H1 (cell line): ENCODE results near the gene SAFB. TPM values are rescaled to one million over a fixed set of nuclear protein-coding genes. Genes with fewer than 3 reads are reported as not detected.

Source experiments
- CTCF ChIA-PET: fragments of 300-600 bp; sonication (Branson Sonifier 250); formaldehyde crosslinking; loops from one replicate; lab custom pipeline; 2021; ENCODE audit not compliant: partially characterized antibody; lab: Charles Lee
- POLR2A ChIA-PET: fragments of 300-600 bp; sonication (Branson Sonifier 250); formaldehyde crosslinking; loops from one replicate; lab custom pipeline; 2021; ENCODE audit warnings: inconsistent platforms; ENCODE audit not compliant: partially characterized antibody; lab: Charles Lee
- DNase-seq, 2 experiments: peaks; one replicate each; pipeline versions ENCODE4 v3.0.0 to v3.0.0-alpha.2; 2010 to 2022; ENCODE audit warnings: low spot score in 2 of 2, low read depth in 1 of 2, mixed read lengths in 1 of 2
- FAIRE-seq: peaks from 2 replicates; lab custom pipeline; 2011; peaks lifted over from hg19 to GRCh38; lab: Jason Lieb, UNC
- H2AFZ ChIP-seq: 2 replicates; pipeline ENCODE4 v1.8.1; 2012; ENCODE audit warnings: low read length, inconsistent platforms
- H2AK5ac ChIP-seq: 2 replicates; pipeline ENCODE4 v1.6.1; 2013; ENCODE audit warnings: low read depth, low read length
- H2BK120ac ChIP-seq: replicated peaks from 2 replicates; pipeline ENCODE3; 2013; ENCODE audit warnings: low read depth, low read length, inconsistent platforms
- H2BK12ac ChIP-seq: 2 replicates; pipeline ENCODE4 v1.6.1; 2013; ENCODE audit warnings: low read depth, low read length
- H2BK15ac ChIP-seq: 2 replicates; pipeline ENCODE4 v1.6.1; 2013; ENCODE audit warnings: low read length
- H2BK20ac ChIP-seq: 2 replicates; pipeline ENCODE4 v1.6.1; 2013; ENCODE audit warnings: low read length
- H2BK5ac ChIP-seq: 2 replicates; pipeline ENCODE4 v1.6.1; 2013; ENCODE audit warnings: low read depth, low read length
- H3K14ac ChIP-seq: 2 replicates; pipeline ENCODE4 v1.6.1; 2013; ENCODE audit warnings: inconsistent platforms; ENCODE audit not compliant: insufficient read length
- H3K18ac ChIP-seq: 2 replicates; pipeline ENCODE4 v1.6.1; 2013; ENCODE audit warnings: low read length; ENCODE audit errors: extremely low read depth
- H3K23ac ChIP-seq: 2 replicates; pipeline ENCODE4 v1.6.1; 2013; ENCODE audit warnings: inconsistent platforms; ENCODE audit not compliant: insufficient read length
- H3K23me2 ChIP-seq: 2 replicates; pipeline ENCODE4 v1.6.1; 2013; ENCODE audit warnings: low read depth, low read length
- H3K27ac ChIP-seq: 2 replicates; pipeline ENCODE4 v1.6.1; 2011; ENCODE audit warnings: low read depth, low read length, inconsistent platforms
- H3K27me3 ChIP-seq, 4 experiments: replicated peaks in 1 of 4; 1 replicate in 1 of 4; 2 replicates in 3 of 4; pipeline versions ENCODE4 v1.6.1 to v1.8.1; 2011 to 2013; ENCODE audit warnings: low read length in 3 of 4, mild to moderate bottlenecking in 3 of 4, inconsistent platforms in 2 of 4, mixed read lengths in 2 of 4, moderate library complexity in 1 of 4; ENCODE audit not compliant: control insufficient read depth in 3 of 4, insufficient read depth in 3 of 4; ENCODE audit errors: extremely low read depth in 1 of 4
- H3K36me3 ChIP-seq, 4 experiments: 2 replicates each; pipeline versions ENCODE4 v1.6.1 to v1.8.1; 2011 to 2013; ENCODE audit warnings: mild to moderate bottlenecking in 4 of 4, low read length in 3 of 4, moderate library complexity in 2 of 4, control low read depth in 1 of 4, inconsistent platforms in 1 of 4; ENCODE audit not compliant: insufficient read depth in 4 of 4, control insufficient read depth in 2 of 4
- H3K4ac ChIP-seq: replicated peaks from 2 replicates; pipeline ENCODE3; 2013; ENCODE audit warnings: low read length, low read depth, mixed read lengths, inconsistent platforms; ENCODE audit not compliant: insufficient read length
- H3K4me1 ChIP-seq, 4 experiments: replicated peaks in 1 of 4; 1 replicate in 1 of 4; 2 replicates in 3 of 4; pipeline versions ENCODE4 v1.6.1 to v1.8.1; 2011 to 2013; ENCODE audit warnings: low read length in 3 of 4, inconsistent platforms in 2 of 4, mixed read lengths in 1 of 4; ENCODE audit not compliant: insufficient read depth in 4 of 4, control insufficient read depth in 3 of 4
- H3K4me2 ChIP-seq, 2 experiments: 2 replicates each; pipeline versions ENCODE4 v1.6.1 to v1.8.1; 2011 to 2013; ENCODE audit warnings: low read depth in 2 of 2, low read length in 2 of 2, control low read depth in 1 of 2, inconsistent platforms in 1 of 2, mild to moderate bottlenecking in 1 of 2; ENCODE audit not compliant: insufficient read depth in 1 of 2
- H3K4me3 ChIP-seq, 4 experiments: fragments of 200-600, 300-600 bp in 1 of 4; sonication (generic), shearing (Covaris generic), sonication (Bioruptor Twin) in 1 of 4; 2 replicates each; pipeline versions ENCODE4 v1.5.1 to v1.8.1; 2011 to 2016; ENCODE audit warnings: low read length in 4 of 4, low read depth in 3 of 4, control low read depth in 2 of 4, inconsistent platforms in 2 of 4, mild to moderate bottlenecking in 2 of 4, mixed read lengths in 1 of 4, moderate library complexity in 1 of 4; ENCODE audit not compliant: insufficient read depth in 2 of 4; ENCODE audit errors: extremely low read depth in 1 of 4
- H3K56ac ChIP-seq: replicated peaks from 2 replicates; pipeline ENCODE3; 2013; ENCODE audit warnings: low read depth, mild to moderate bottlenecking, mixed read lengths, low read length, inconsistent platforms; ENCODE audit not compliant: insufficient read length
- H3K79me1 ChIP-seq: 2 replicates; pipeline ENCODE4 v1.6.1; 2013; ENCODE audit warnings: low read depth, low read length, control low read depth
- H3K79me2 ChIP-seq, 2 experiments: 2 replicates each; pipeline versions ENCODE4 v1.6.1 to v1.8.1; 2012 to 2013; ENCODE audit warnings: low read length in 2 of 2, mild to moderate bottlenecking in 2 of 2, inconsistent platforms in 1 of 2; ENCODE audit not compliant: insufficient read depth in 2 of 2, control insufficient read depth in 1 of 2
- H3K9ac ChIP-seq, 4 experiments: replicated peaks in 1 of 4; 1 replicate in 1 of 4; 2 replicates in 3 of 4; pipeline versions ENCODE4 v1.6.1 to v1.8.1; 2011 to 2013; ENCODE audit warnings: low read depth in 3 of 4, low read length in 3 of 4, control low read depth in 2 of 4, mild to moderate bottlenecking in 2 of 4, moderate library complexity in 2 of 4, inconsistent platforms in 1 of 4; ENCODE audit errors: extremely low read depth in 1 of 4
- H3K9me3 ChIP-seq, 2 experiments: 2 replicates each; pipeline versions ENCODE4 v1.6.1 to v1.8.1; 2012 to 2013; ENCODE audit warnings: mild to moderate bottlenecking in 2 of 2, moderate library complexity in 2 of 2, control low read depth in 1 of 2, inconsistent platforms in 1 of 2, low read depth in 1 of 2, low read length in 1 of 2, mixed read lengths in 1 of 2; ENCODE audit not compliant: insufficient read depth in 2 of 2
- H4K20me1 ChIP-seq, 2 experiments: replicated peaks in 1 of 2; 2 replicates each; pipeline versions ENCODE3 to v1.8.1; 2011 to 2013; ENCODE audit warnings: inconsistent platforms in 2 of 2, low read length in 2 of 2, mild to moderate bottlenecking in 1 of 2; ENCODE audit not compliant: insufficient read depth in 2 of 2, control insufficient read depth in 1 of 2
- H4K5ac ChIP-seq: 2 replicates; pipeline ENCODE4 v1.6.1; 2013; ENCODE audit warnings: low read length, low read depth, mixed read lengths, inconsistent platforms; ENCODE audit not compliant: insufficient read length
- H4K8ac ChIP-seq: 2 replicates; pipeline ENCODE4 v1.8.0; 2013; ENCODE audit warnings: mild to moderate bottlenecking, moderate library complexity, low read length, inconsistent platforms; ENCODE audit not compliant: insufficient read depth; ENCODE audit errors: extremely low read depth
- H4K91ac ChIP-seq: replicated peaks from 2 replicates; pipeline ENCODE3; 2013; ENCODE audit warnings: low read length, mixed read lengths, inconsistent platforms; ENCODE audit not compliant: insufficient read length
- BACH1 ChIP-seq: IDR thresholded peaks from 2 replicates; pipeline ENCODE4 v1.6.1; 2012; ENCODE audit warnings: low read length, improper control_type of control experiment
- BCL11A ChIP-seq, 2 experiments: IDR thresholded peaks; one replicate each; pipeline ENCODE4 v1.6.1; 2011; ENCODE audit warnings: low read depth in 2 of 2, low read length in 2 of 2, mild to moderate bottlenecking in 2 of 2
- CEBPB ChIP-seq: IDR thresholded peaks from 2 replicates; pipeline ENCODE4 v1.6.1; 2012; ENCODE audit warnings: low read depth, low read length
- CHD1 ChIP-seq: IDR thresholded peaks from 2 replicates; pipeline ENCODE4 v1.6.1; 2012; ENCODE audit warnings: low read depth, low read length, improper control_type of control experiment
- CTCF ChIP-seq, 3 experiments: IDR thresholded peaks; 1 replicate in 2 of 3; 2 replicates in 1 of 3; pipeline versions ENCODE4 v1.5.1 to v1.6.1; 2011; ENCODE audit warnings: low read length in 3 of 3, mild to moderate bottlenecking in 3 of 3, inconsistent platforms in 2 of 3, low read depth in 1 of 3, moderate library complexity in 1 of 3; ENCODE audit not compliant: insufficient read depth in 1 of 3; ENCODE audit errors: control extremely low read depth in 1 of 3
- EGR1 ChIP-seq: IDR thresholded peaks from 2 replicates; pipeline ENCODE4 v1.6.1; 2011; ENCODE audit warnings: low read depth, low read length, borderline replicate concordance
- FOSL1 ChIP-seq: IDR thresholded peaks from 2 replicates; pipeline ENCODE4 v1.6.1; 2011; ENCODE audit warnings: mild to moderate bottlenecking, low read depth, low read length, moderate library complexity; ENCODE audit not compliant: insufficient read depth
- GTF2F1 ChIP-seq: IDR thresholded peaks from 2 replicates; pipeline ENCODE4 v1.6.1; 2012; ENCODE audit warnings: low read depth, low read length, improper control_type of control experiment, borderline replicate concordance
- POU5F1 ChIP-seq: IDR thresholded peaks from 2 replicates; pipeline ENCODE4 v1.6.1; 2011; ENCODE audit warnings: low read depth, mild to moderate bottlenecking, low read length, moderate library complexity
- RAD21 ChIP-seq, 2 experiments: IDR thresholded peaks in 1 of 2; conservative IDR thresholded peaks in 1 of 2; 2 replicates each; pipeline ENCODE4 v1.6.1; 2011; ENCODE audit warnings: low read depth in 2 of 2, low read length in 2 of 2, improper control_type of control experiment in 1 of 2, inconsistent platforms in 1 of 2, mild to moderate bottlenecking in 1 of 2, moderate library complexity in 1 of 2
- RBBP5 ChIP-seq: IDR thresholded peaks from 2 replicates; pipeline ENCODE4 v1.7.1; 2012; ENCODE audit warnings: low read depth, mild to moderate bottlenecking, inconsistent platforms, low read length, moderate library complexity, borderline replicate concordance
- SP4 ChIP-seq: IDR thresholded peaks from 2 replicates; pipeline ENCODE4 v1.6.1; 2012; ENCODE audit warnings: low read length, inconsistent platforms
- WGBS, 2 experiments: shearing (Covaris generic) in 1 of 2; methylation state at CpG; one replicate each; pipeline versions ENCODE4 v1.1.6 to v1.1.7; 2013 to 2015; ENCODE audit warnings: low lambda C conversion rate in 2 of 2, mixed read lengths in 2 of 2, inconsistent platforms in 1 of 2, low coverage in 1 of 2, missing lambda C conversion rate in 1 of 2; ENCODE audit not compliant: insufficient replicate concordance in 2 of 2, insufficient coverage in 1 of 2, insufficient read length in 1 of 2; ENCODE audit errors: extremely low coverage in 1 of 2, missing lambda C conversion rate in 1 of 2; 5-methylcytosine and 5-hydroxymethylcytosine counted together
- polyA plus RNA-seq, 7 experiments: library from polyadenylated mRNA; depleted of rRNA in 3 of 7; stranded (reverse) in 5 of 7; unstranded in 2 of 7; fragments of >200 nt in 5 of 7; fragments of 200-250 nt in 2 of 7; gene quantifications; 1 replicate in 5 of 7; 2 replicates in 1 of 7; 4 replicates in 1 of 7; pipeline versions ENCODE4 v1.2.1 to v1.2.3, GENCODE V29; 2011 to 2013; ENCODE audit warnings: missing spikeins in 2 of 7, mixed read lengths in 2 of 7
- total RNA-seq: library from RNA; stranded (reverse); fragmentation: NEBNext Ultra II Directional; extraction: Animal tissue kit (Norgen Biotek cat#: 25700); gene quantifications from 2 replicates; pipeline ENCODE4 v1.2.1, GENCODE V29; 2021

Gene SAFB
- total and polyA plus RNA-seq, 2 of the 8 experiments (the other 6 are each of a cell fraction or from before 2014, with no cell fraction given) = 27.0 to 110 TPM

GRCh38 chr19:5711025-5711424 lies 88.1 kb downstream of the SAFB start:
- peaks cover 5% of the 10 kb centered on the region; the same call in 1 of the 2 replicates for H3K79me1 ChIP-seq
- TF ChIP-seq FOSL1 (no peak), RAD21 (IDR thresholded peaks at IDR 0.05 in 1 of 2, conservative IDR thresholded peaks at IDR 0.05 in 1 of 2; ENCODE audit: low read depth in 2 of 2, low read length in 2 of 2) (no peak), CTCF (IDR thresholded peaks at IDR 0.05; ENCODE audit: control extremely low read depth in 1 of 3, insufficient read depth in 1 of 3, low read depth in 1 of 3, low read length in 3 of 3) (no peak), POU5F1 (no peak), EGR1 (no peak), CEBPB (no peak), BACH1 (no peak), BCL11A (IDR thresholded peaks at IDR 0.05; ENCODE audit: low read depth in 2 of 2, low read length in 2 of 2) (no peak), GTF2F1 (no peak), CHD1 (no peak), RBBP5 (no peak), SP4 (no peak)

More at GRCh38 chr19:5711025-5711424, 88.1 kb downstream of the SAFB start:
- H3K79me2 ChIP-seq = peaks cover 5 to 13% of the 10 kb centered on the region in 2 experiments
- H3K18ac ChIP-seq = no peak overlapping the region
- ChIA-PET CTCF (interaction anchor here (2.4 kb wide), 2 partner anchors 10 to 22 kb away, joined by 6 to 7 read pairs; partner anchors contain the start of genes CATSPERD and RPL36), POLR2A (interaction anchor here (0.7 to 22.4 kb wide), 5 partner anchors 6 to 88 kb away, joined by 3 to 620 read pairs (median 6); partner anchors contain the start of genes CATSPERD, LONP1, RPL36 and SAFB)
- peaks cover 8 to 24% of the 10 kb centered on the region in 2 experiments for H4K20me1 ChIP-seq
- no peak overlapping the region for H3K4me2 ChIP-seq
- H3K23ac ChIP-seq = no peak overlapping the region
- H2AK5ac ChIP-seq = no peak overlapping the region
- no peaks in the 10 kb centered on the region for H3K27me3 ChIP-seq
- H4K5ac ChIP-seq = no peak overlapping the region
- no peaks in the 10 kb centered on the region for H3K4me1 ChIP-seq
- no peak overlapping the region for H2BK5ac ChIP-seq
- H4K8ac ChIP-seq = no peak overlapping the region; the same call in 1 of the 2 replicates
- DNase-seq = no peak
- H3K56ac ChIP-seq = no peak overlapping the region
- no peak overlapping the region for H2BK120ac ChIP-seq
- H3K14ac ChIP-seq = no peak overlapping the region
- FAIRE-seq = no peak
- no peak overlapping the region for H3K4me3 ChIP-seq
- no peaks in the 10 kb centered on the region for H3K23me2 ChIP-seq
- H3K4ac ChIP-seq = no peak overlapping the region
- no peak overlapping the region for H2AFZ ChIP-seq
- no peak overlapping the region for H2BK20ac ChIP-seq
- no peak overlapping the region for H3K27ac ChIP-seq
- no peak overlapping the region for H2BK12ac ChIP-seq
- WGBS, 2 experiments = 93% methylated on average over 8 of the region's 8 CpGs; no CpG with 5 or more reads in 1 of the 2 experiments
- H3K9ac ChIP-seq = no peak overlapping the region
- H3K36me3 ChIP-seq = peaks cover 38 to 68% (median 61%) of the 10 kb centered on the region in 4 experiments
- H4K91ac ChIP-seq = no peak overlapping the region
- H2BK15ac ChIP-seq = no peak overlapping the region
- H3K9me3 ChIP-seq = no peaks in the 10 kb centered on the region
